ENCODE measurements around the gene HOXA7.
A peak's percentile ranks its signal among the peaks of the same experiment; 100 is the strongest.

Gene HOXA7

GRCh38 chr7:27104341-27105058 lies 52.0 kb downstream of the HOXA7 start:
- DNase-seq = peak; percentile 41

All from femur (tissue), 1 donor.